ENCODE measurements around the gene ADGRA1.

ADGRA1 gene

DNA sequence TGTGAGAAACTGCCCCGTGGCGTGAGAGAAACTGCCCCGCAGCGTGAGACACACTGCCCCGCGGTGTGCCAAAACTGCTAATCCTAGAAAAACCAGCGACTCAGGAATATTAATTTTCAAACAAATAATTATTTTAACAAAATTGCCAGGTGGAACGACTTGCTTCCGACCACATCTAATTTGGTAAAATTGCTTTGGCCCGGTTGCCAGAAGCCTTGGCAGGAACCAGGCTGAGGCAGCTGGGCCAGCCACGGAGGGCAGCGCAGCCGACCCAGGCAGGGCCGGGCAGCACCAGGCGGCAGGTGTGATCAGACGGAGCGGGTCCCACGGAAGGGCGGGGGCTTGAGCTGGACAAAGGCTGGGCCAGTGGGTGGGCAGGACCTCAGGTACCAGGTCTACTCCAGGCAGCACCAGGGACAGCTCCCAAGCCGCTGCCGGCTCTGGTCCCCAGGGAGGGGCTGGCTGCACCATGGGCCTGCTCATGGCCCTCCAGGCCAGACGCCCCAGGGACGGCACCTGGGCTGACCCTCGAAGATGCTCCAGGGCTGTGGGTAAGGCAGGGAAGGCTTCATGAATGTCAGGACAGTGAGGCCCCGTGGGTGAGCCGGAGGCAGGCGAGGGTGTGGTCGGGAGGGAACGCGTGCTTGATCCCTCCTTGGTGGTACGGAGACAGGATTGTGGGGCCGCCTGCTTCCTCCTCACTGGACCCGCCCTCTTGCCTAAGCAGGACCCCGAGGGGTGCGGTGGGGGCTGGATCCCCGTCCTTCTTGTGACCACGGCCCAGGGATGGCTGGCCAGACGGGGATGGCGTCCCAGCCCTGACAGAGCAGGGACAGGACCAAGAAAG, 7.7 kb upstream of the ADGRA1 start:
- no peak for DNase-seq

DNA sequence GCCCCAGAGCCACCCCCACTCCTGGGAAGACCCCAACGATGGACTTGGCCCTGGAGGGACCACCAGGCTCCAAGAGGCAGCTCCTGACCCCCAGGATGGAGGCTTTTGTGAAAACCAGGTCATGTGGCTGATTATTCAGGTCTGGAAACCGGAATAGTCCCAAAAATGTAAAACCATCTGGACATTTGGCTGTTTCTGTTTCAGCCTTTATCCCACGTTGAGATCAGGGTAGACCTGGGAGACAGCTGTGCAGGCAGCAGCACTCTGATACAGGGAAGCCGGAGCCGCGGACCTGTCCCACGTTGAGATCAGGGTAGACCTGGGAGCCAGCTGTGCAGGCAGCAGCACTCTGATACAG, 7.1 kb upstream of the ADGRA1 start:
- DNase-seq = no peak

DNA sequence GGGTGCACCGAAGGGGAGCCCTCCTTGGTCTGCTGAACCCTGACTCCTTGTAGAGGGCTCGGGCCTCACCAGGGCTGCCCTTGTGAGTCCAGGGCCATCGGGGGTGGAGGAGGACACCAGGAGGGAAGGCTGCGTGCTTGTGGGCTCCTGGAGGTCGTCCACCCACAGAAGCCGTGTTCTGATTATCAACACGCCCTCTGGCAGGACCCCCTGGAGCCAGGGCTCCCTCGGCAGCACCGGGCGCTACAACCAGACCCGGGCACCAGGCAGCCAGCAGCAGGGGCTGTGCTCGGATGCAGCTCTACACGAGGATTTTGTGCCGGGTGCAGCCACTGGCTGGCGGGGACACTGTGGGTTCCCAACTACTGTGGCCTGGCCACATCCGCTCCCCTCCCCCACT, 6.1 kb upstream of the ADGRA1 start:
- DNase-seq = no peak

DNA sequence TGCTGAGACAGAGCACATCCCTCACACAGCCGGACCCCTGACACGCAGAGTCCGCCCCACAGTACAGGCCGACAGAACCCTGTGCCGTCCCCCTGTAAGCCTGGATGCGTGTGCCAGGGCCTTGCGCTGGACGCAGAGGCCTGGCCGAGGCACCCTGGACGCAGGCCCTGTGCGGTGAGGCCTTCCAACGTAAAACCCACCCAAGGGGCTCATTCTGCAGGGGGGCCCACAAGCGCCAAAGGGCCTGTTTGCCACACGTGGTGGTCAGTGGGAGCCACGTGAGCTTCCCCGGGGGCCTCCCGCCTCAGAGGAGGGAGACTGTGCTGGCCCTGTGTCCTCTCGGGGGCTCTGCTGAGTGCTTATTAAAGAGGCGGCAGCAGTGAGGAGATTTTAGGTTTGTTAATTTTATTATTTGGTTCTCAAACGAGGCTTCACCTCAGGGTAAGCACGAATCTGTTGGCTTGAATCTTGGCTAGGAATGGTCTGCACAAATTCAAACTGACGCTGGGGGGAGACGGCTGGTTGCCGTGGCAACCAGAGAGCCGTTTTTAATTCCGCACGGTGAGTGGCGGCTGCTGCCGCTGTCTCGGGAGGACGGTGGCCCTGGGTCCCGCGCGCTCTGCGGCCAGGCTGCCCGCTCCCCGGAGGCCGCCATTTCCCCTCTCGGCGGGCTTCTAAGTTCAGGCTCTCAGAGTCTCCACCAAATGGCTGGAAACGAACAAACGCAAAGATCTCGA, 4.9 kb upstream of the ADGRA1 start:
- no peak for DNase-seq

DNA sequence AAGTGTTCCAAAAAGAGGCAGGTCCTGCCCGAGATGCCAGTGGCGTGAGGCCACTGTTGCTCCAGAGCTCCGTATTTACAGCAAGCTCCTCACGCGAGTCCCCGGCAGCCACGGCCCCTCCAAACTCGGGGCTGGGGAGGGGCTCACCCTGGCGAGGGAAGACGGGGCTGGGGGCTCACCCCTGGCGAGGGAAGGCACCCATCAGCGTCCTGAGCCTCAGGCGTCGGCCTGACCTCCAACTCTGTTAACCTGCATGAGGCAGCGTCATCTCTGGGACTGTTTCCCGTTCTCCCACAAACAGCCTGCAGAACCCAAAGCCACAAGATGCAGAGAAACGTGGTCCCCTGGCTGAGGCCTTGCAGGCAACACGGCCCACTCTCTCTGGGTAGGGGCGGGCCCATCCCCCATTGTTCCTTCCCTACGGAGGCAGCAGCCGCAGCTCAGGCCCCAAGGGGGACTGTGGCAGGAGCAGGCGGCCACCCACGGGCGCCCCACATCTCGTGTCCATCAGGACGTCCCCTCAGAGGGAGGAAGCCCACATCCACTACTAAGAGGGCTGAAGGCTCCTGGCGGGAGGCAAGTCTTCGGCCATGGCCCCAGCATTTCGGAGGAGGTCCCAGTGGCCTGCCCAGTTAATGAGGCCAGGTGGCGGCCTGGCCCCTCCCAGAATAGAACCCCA, 4.2 kb upstream of the ADGRA1 start:
- DNase-seq = no peak

DNA sequence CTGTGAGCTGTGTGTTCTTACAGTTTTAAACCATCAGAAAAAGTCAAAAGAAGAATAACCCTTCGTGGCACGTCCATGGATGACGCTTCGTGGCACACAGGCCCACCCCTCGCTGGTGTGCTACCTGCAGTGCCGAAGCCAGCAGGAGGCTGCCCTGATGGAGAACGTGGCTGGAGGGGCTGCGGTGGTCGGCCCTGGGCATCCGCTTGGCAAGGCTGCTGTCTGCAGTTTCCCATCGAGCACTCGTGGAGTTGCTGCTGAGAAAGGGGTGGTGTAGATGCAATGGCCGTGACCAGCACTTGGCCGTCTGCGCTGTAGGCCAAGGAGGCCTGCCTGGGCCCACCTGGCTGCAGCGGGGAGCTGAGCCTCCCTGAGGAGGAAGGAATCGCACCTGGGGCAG, 3.2 kb upstream of the ADGRA1 start:
- no peak for DNase-seq

DNA sequence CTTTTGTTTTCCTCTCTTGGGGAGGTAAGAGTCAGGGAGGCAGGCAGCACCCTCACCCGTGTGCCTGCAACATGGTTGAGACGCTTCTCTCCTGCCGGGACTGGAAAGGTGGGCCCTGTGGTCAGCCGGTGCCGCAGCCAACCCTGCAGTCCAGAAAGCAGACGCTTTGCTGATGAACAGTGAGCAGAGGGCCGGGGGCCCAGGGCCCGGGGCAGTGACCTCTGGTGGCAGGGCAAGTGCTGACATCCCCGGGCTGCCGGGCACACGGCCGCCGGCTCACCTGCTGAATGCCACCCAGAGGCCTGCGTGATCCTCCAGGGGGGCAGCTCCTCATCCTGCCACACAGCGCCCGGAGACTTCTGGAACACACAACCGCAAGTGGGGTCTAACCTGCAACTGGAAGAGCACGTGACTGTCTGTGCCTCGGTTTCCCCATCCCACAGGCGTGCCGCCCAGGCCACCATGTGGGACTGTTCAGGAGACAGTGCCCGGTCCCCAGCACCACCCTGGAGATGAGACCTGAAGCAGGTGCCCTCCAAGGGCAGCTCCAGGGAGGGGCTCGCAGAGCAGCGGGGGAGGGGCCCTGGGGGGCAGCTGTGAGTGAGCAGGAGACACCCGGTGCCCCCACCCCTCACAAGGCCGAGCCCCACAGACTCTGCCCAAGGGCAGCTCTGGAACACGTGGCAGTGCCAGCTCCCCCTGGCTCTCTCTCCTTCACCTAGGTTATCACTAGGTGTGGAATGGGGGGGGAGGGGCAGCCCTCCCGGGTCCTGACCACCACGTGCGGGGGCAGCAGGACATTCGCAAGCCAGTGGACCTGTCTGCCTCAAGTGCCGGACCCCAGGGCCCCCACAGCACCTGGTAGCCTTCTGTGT, 2.2 kb upstream of the ADGRA1 start:
- DNase-seq = no peak

DNA sequence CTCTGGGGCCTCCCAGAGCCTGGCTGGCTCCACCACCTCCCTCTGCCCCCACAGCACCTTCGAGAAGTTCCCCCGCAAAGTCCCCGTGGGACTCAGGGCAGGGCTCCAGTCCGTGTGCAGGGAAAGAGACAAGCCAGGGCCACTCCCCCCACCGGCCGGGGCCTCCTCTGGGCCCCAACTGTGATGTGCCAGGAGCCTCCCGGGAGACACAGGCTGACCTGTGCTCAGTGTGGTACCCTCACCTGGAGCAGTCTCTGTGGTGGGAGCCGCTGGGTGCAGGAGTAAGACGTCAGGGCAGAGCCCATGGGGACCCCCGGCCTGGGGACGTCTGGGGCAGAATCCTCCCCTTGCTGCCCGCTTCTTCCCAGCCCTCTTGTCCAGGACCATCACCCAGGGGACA, 1.5 kb upstream of the ADGRA1 start:
- DNase-seq = no peak

DNA sequence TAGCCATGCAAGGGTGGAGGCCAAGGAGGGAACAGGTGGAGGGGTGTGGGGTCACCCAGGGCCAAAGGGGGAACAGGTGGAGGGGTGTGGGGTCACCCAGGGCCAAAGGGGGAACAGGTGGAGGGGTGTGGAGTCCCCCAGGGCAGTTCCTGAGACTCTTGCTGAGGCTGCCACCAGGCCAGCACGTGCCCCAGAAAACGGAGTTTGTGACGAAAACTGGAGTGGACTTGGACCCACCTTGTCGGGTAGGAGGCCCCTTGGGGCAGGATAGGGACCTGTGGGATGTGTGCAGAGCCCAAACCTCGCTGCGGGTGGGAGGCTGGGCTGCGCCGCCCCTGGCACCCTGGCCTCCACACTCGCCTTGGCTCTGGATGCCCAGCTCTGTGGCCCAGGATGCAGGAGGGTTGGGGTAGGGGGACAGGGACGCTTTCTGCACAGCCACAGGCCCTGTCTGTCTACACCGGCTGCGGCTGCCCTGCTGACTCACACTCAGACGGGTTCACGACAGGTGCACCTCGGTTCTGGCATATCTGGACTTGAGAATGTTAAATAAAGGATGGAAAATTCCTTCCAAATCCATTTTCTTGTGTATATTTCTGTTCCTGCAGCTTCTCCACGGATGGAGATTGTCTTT, 562 bp upstream of the ADGRA1 start:
- DNase-seq = no peak

DNA sequence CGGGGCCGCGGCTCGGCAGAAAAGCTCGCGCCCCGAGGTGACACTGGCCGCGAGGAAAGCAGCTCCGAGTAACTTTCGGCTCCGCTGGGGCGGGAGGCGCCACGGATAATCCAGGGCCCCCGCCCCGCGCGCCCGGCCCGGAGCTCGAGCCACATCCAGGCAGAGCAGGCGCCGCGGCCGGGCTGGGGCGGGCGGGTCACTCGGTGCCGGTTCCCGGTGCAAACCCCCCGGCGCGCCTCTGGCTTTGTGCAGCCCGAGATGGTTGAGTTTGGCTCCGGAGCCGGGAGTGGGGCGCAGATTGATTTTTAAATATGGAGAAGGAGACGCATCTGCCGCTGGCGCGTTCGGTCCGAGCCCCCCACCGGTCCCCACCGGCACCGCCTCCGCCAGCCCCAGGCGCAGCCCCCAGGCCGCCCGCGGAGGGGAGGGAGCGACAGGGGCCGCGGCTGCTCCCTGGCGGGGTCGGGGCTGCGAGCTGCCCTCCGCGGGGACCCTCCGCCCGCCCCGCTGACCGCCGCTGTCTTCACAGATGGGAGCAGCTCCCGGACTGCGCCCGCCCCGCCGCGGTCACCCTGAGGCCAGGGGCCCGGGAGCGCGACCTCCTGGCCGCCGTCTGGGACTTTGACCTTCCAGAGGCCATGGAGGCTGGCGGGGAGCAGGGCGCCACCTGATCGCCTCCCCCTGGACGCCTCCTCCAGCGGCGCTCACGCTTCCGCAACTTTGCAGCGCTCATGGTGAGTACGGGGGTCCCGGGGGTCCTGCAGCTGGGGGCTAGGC, 643 bp downstream of the ADGRA1 start:
- no peak for DNase-seq

DNA sequence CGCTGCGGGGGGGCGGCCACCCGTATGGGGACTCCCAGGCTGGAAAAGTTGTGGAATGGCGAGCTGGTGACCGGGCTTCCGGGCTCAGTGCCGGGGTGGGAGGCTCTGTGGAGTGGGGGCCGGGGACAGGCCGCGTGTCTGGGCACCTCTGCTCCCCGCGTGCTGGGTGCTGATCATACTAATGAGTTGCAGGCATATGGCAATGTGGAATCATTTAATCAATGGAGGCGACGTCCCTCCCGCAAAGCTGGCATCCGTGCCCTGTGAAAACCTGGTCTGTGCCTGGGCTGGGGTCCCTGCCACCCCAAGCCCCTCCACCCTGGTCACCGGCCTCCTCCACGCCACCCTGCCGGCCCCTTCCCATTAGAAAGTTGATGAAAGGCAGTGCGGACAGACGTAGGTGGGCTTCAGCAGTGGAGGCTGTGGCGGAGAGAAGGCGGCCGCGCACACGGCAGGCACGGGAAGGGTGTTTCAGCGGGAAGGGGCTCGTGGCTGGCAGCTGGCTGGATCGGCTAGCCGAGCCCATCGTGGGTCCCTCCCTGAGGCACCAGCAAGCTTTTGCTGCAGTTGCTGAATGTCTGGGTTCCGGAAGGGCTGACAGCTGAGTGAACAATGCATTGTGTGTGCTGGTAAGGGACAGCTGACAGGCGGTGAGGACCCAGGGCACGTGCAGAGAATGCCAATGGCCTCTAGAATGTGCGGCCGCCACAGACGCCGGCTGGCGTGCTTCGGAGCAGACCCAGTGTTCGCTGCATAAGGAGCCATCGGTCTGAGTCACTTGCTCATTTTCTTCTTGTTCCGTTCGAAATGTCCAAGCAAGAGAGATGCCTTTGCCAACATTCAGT, 1.5 kb downstream of the ADGRA1 start:
- DNase-seq = no peak

DNA sequence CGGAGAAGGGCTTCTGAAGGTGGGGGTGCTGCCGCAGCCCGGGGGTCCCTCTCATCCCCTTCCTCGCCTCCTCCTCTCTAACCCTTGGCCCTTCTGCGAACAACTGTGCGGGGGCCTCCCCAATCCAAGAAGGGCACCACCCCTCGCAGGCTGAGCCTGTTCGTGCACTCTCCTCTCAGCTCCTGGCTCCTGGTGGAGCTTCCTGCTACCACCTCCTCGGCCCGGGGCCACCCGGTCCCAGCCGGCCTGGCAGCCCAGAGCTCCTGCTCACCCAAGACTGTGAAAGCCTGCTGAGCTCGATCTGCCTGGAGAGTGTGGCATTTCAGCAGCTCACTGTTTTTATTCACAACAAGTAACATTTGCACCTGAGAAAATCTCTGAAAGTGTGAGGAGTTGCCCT, 2.4 kb downstream of the ADGRA1 start:
- DNase-seq = no peak

DNA sequence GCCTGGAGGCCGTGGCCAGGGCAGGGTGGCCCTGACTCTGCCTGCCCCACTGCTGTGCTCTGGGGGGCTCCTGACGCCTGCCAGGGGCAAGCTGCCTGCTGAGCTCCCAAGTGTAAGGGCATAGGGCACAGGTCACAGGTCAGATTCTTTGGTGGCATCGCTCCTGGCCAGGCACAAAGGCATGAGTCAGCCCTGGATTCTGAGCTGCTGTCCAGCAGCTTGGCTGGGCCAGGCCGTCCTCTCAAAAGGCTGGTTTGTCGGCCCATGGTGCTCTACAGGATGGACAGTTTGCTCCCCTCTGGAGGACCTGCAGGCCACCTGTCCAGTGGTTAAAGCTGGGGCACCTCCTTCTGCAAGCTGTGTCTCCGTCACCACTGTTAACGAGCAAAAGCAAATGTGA, 2.9 kb downstream of the ADGRA1 start:
- DNase-seq = no peak

DNA sequence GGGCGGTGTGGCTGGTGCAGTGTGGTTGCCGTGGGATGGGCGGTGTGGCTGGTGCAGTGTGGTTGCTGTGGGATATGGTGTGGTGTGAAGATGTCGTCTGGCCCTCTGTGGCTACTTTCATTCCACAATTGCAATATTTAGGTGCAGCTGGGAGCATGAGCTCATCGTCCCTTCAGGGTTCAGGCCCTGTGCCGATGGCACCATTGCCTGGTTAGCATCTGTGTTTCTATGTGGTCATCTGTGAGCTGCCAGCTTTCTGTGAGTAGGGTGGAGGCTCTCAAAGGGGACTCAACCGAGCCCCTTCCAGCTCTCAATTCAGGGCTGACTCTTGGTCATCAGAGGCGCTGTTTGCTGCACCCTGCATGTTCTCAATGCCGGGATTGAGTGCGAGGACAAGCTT, 3.6 kb downstream of the ADGRA1 start:
- no peak for DNase-seq

DNA sequence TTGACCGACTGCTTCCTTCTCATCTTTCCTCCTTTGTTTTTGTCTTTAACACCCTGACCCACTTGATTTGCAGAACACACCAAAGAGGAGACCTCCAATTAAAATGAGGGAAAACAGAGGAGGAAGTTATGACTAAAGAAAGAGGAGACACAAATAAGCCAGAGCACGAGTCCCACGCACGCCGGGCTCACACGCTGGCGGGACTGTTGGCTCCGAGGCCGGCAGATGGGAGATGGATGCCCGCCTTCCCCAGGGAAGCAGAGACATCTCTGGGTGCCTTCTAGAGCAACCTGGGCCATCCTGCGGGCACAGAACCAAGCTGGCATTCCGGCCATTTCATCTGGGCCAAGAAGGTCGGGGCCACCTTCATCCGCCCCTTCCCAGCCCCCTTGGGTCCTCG, 5.6 kb downstream of the ADGRA1 start:
- DNase-seq = no peak

DNA sequence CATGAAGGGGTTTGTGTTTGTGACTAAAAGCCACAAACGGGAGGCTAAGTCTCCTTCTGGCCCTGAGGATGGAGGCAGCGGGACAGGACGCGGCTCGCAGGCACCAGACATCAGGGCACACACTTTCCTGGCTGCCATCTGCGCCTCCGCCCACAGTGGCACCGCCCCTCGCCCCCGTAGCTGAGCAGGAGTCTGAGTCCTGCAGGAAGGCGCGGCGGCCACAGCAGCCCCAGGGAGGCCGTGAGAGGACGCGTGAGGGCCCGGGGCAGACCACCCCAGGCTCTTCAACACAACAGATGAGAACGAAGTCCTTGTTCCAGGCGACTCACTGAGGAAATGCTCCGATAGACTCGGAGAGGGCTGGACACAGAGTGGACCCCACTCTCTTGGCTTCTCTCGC, 6.6 kb downstream of the ADGRA1 start:
- DNase-seq = no peak

DNA sequence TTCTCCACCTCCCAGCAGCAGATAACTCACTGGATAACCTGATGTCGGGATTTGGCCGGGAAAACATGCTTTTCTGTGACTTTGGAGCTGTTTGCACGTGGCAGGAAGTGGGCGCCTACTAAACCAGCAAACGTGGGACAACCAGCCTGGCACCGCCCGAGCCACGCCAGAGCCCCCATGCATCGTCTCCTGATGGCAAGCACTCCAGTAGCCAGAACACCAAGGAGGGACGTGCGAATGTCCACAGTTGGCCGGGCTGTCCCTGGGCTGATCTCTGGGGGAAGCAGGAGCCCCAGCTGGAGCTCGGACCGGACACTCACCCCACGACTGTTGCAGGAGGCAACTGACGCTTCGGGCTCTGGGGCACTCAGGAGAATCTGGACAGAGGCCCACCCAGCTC, 7.1 kb downstream of the ADGRA1 start:
- no peak for DNase-seq

DNA sequence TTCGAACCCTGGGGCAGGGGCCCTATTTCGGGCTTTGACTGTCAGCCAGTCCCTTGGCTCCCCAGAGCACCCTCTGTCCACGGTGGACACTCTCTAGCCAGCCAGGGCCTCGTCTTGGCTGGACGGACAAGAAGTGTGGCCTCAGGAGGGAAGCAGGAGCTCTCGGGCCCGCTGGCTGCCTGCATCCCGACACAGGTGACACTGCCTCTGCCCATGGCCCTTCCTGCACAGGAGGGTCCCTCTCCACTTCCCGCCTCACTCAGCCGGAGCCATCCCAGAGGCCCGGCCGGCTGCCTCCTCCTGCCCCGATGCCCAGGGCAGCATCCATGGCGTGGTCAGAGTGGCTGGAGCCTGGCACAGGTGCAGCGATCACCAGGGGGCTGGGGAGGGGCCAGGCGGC, 7.9 kb downstream of the ADGRA1 start:
- DNase-seq = no peak

DNA sequence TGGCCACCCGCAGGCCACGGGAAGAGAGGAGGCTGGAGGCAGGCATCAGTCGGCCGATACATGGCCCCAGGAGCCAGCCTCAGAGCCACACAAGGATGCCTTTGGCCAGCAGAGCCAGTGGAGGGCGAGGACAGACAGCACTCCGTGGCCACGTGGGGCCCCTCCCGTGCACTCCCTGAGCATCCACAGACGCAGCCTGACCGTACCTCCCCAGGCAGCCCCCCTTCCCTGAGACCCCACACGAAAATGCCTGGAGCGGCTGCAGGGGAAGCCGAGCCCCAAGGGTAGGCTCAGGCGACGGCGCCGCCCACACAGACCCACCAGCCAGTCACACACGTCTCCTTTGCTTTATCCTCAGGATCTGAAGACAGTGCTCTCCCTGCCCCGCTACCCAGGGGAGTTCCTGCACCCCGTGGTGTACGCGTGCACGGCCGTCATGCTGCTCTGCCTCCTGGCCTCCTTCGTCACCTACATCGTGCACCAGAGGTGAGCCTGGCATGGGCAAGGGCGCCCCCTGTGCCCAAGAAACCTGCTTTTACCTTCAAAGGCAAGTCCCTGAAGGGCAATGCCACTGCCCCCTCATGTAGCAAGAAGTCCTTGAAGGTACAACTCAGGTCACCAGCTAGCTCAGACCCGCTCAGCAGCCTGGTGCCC, 9.0 kb downstream of the ADGRA1 start:
- DNase-seq = no peak

DNA sequence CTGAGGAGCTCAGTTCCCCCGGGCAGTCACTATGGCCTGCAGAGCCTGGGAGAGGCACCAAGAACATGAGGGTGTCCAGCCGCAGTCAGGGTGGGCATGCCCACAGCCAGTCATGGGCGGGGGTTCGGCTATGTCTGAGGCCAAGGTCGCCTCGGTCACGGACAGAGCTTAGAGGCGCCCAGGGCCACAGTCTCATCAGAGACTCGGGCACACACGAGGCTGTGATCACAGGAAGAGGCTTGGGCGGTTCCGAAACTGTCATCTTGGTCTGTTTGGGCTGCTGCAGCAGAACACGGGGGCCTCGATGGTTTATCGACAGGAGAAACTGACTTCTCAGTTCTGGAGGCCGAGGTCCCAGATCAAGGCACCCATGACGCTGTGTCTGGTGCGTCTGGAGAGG, 9.7 kb downstream of the ADGRA1 start:
- DNase-seq = no peak
